Neuronal stem cell (in vitro differentiated cells): Measurements from ENCODE around the gene TUBAL3.

Experiments
- DNase-seq: peaks from one replicate; pipeline ENCODE4 v3.0.0-alpha.2; 2013; ENCODE audit warnings: low spot score
- H2AFZ ChIP-seq: one replicate; pipeline ENCODE4 v1.6.1; 2013; ENCODE audit warnings: mild to moderate bottlenecking, low read length, inconsistent platforms
- H2AK5ac ChIP-seq: 2 replicates; pipeline ENCODE4 v1.6.1; 2013; ENCODE audit warnings: low read depth, mild to moderate bottlenecking, inconsistent platforms, low read length, moderate library complexity, mixed read lengths
- H2BK120ac ChIP-seq: 2 replicates; pipeline ENCODE4 v1.6.1; 2013; ENCODE audit warnings: low read depth, mild to moderate bottlenecking, inconsistent platforms, low read length, moderate library complexity, mixed read lengths
- H2BK12ac ChIP-seq: one replicate; pipeline ENCODE4 v1.6.1; 2013; ENCODE audit warnings: low read length, inconsistent platforms
- H2BK15ac ChIP-seq: 2 replicates; pipeline ENCODE4 v1.6.1; 2013; ENCODE audit warnings: mild to moderate bottlenecking, low read length, inconsistent platforms, mixed read lengths
- H2BK5ac ChIP-seq: one replicate; pipeline ENCODE4 v1.6.1; 2013; ENCODE audit warnings: inconsistent platforms, mild to moderate bottlenecking, low read length, moderate library complexity
- H3K14ac ChIP-seq: one replicate; pipeline ENCODE4 v1.6.1; 2013; ENCODE audit warnings: low read length, inconsistent platforms
- H3K18ac ChIP-seq: 2 replicates; pipeline ENCODE4 v1.6.1; 2013; ENCODE audit warnings: low read length, inconsistent platforms
- H3K23ac ChIP-seq: 2 replicates; pipeline ENCODE4 v1.6.1; 2013; ENCODE audit warnings: low read depth, mild to moderate bottlenecking, mixed read lengths, low read length, inconsistent platforms; ENCODE audit not compliant: poor library complexity
- H3K27ac ChIP-seq: replicated peaks from 3 replicates; pipeline ENCODE4 v1.5.1; 2013; ENCODE audit warnings: low read length, inconsistent platforms
- H3K27me3 ChIP-seq, 3 experiments: 2 replicates each; pipeline ENCODE4 v1.6.1; 2013; ENCODE audit warnings: low read length in 3 of 3, mild to moderate bottlenecking in 2 of 3, inconsistent platforms in 1 of 3, low read depth in 1 of 3, mixed read lengths in 1 of 3, moderate library complexity in 1 of 3; ENCODE audit not compliant: control insufficient read depth in 3 of 3, insufficient read depth in 3 of 3
- H3K36me3 ChIP-seq, 2 donors: replicated peaks in 1 of 2; 2 replicates each; pipeline ENCODE4 v1.6.1; 2013; ENCODE audit warnings: low read length in 2 of 2; ENCODE audit not compliant: control insufficient read depth in 2 of 2, insufficient read depth in 2 of 2
- H3K4ac ChIP-seq: 2 replicates; pipeline ENCODE4 v1.6.1; 2013; ENCODE audit warnings: inconsistent platforms, mild to moderate bottlenecking, low read length, moderate library complexity
- H3K4me1 ChIP-seq, 2 donors: 1 replicate in 1 of 2; 2 replicates in 1 of 2; pipeline ENCODE4 v1.6.1; 2013; ENCODE audit warnings: low read length in 2 of 2, low read depth in 1 of 2; ENCODE audit not compliant: control insufficient read depth in 2 of 2, insufficient read depth in 1 of 2
- H3K4me2 ChIP-seq: one replicate; pipeline ENCODE4 v1.6.1; 2013; ENCODE audit warnings: mild to moderate bottlenecking, low read length, inconsistent platforms; ENCODE audit not compliant: insufficient read depth, poor library complexity, severe bottlenecking
- H3K4me3 ChIP-seq, 2 donors: 2 replicates each; pipeline ENCODE4 v1.5.1; 2013; ENCODE audit warnings: low read length in 2 of 2, mild to moderate bottlenecking in 2 of 2, inconsistent platforms in 1 of 2, moderate library complexity in 1 of 2
- H3K79me1 ChIP-seq: one replicate; pipeline ENCODE4 v1.6.1; 2013; ENCODE audit warnings: low read depth, mild to moderate bottlenecking, inconsistent platforms, low read length, moderate library complexity
- H3K9ac ChIP-seq: one replicate; pipeline ENCODE4 v1.6.1; 2013; ENCODE audit warnings: mild to moderate bottlenecking, low read depth, low read length, inconsistent platforms; ENCODE audit not compliant: poor library complexity
- H3K9me3 ChIP-seq, 2 donors: replicated peaks in 1 of 2; 2 replicates each; pipeline versions ENCODE3 to v1.6.1; 2013; ENCODE audit warnings: low read length in 2 of 2, mild to moderate bottlenecking in 2 of 2, inconsistent platforms in 1 of 2, low read depth in 1 of 2, mixed read lengths in 1 of 2, moderate library complexity in 1 of 2; ENCODE audit not compliant: control insufficient read depth in 2 of 2, insufficient read depth in 1 of 2
- H4K8ac ChIP-seq: one replicate; pipeline ENCODE4 v1.6.1; 2013; ENCODE audit warnings: low read depth, mild to moderate bottlenecking, inconsistent platforms, low read length, moderate library complexity
- H4K91ac ChIP-seq: one replicate; pipeline ENCODE4 v1.6.1; 2013; ENCODE audit warnings: low read length, low read depth, mild to moderate bottlenecking, inconsistent platforms; ENCODE audit not compliant: poor library complexity
- WGBS, 2 donors: extraction: QIAGEN DNeasy Blood & Tissue Kit; methylation state at CpG; one replicate each; pipeline ENCODE4 v1.1.7; 2013; ENCODE audit warnings: missing lambda C conversion rate in 2 of 2, mixed read lengths in 1 of 2; ENCODE audit not compliant: insufficient read length in 2 of 2, insufficient replicate concordance in 1 of 2; ENCODE audit errors: extremely low coverage in 2 of 2; 5-methylcytosine and 5-hydroxymethylcytosine counted together

TUBAL3 gene

DNA sequence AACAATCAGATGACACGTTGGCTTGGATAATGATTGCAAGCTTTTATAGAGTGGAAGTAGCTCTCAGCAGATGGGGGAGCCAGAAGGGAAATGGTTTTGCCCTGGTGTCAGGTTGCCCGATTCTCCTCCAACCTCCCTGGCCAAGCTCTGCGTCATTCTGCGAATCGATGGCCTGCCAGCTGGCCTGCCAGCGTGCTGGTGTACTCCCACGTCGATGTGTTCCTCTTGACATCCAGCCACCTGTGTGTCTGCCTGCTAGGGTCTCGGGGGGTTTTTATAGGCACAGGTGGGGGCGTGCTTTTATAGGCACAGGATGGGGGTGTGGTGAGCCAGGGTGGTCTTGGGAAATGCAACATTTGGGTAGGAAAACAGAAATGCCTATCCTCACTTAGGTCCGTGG lies 12.4 kb upstream of the TUBAL3 start:
- no CpG with 5 or more reads among the region's 11 CpGs for WGBS, 2 donors
- peaks cover 6% of the 10 kb centered on the region for H3K79me1 ChIP-seq
- H3K18ac ChIP-seq, result no peak overlapping the region
- no peak overlapping the region for H2BK120ac ChIP-seq
- H3K4me1 ChIP-seq, result peaks cover 1 to 5% of the 10 kb centered on the region in 2 donors
- H3K27me3 ChIP-seq, result no peaks in the 10 kb centered on the region
- peak overlapping the region; percentile 73 for H3K23ac ChIP-seq
- no peak overlapping the region for H2AK5ac ChIP-seq
- H4K91ac ChIP-seq, result no peak overlapping the region
- peak overlapping the region; percentile 71 for H3K14ac ChIP-seq
- H3K9me3 ChIP-seq, result peaks cover 0 to 38% of the 10 kb centered on the region in 2 donors
- no peak overlapping the region for H4K8ac ChIP-seq
- no peak overlapping the region for H2BK12ac ChIP-seq
- peak overlapping the region; percentile 18 for H3K4me2 ChIP-seq
- peak overlapping the region; percentile 60 for H3K9ac ChIP-seq
- H2AFZ ChIP-seq, result no peak overlapping the region
- no peak overlapping the region for H3K4ac ChIP-seq
- DNase-seq, result no peak
- H3K27ac ChIP-seq, result no peak overlapping the region
- peak overlapping the region in 1 of 2 donors; percentile 4 for H3K4me3 ChIP-seq
- peaks cover 0 to 4% of the 10 kb centered on the region in 2 donors for H3K36me3 ChIP-seq
- H2BK15ac ChIP-seq, result no peak overlapping the region
- no peak overlapping the region for H2BK5ac ChIP-seq

DNA sequence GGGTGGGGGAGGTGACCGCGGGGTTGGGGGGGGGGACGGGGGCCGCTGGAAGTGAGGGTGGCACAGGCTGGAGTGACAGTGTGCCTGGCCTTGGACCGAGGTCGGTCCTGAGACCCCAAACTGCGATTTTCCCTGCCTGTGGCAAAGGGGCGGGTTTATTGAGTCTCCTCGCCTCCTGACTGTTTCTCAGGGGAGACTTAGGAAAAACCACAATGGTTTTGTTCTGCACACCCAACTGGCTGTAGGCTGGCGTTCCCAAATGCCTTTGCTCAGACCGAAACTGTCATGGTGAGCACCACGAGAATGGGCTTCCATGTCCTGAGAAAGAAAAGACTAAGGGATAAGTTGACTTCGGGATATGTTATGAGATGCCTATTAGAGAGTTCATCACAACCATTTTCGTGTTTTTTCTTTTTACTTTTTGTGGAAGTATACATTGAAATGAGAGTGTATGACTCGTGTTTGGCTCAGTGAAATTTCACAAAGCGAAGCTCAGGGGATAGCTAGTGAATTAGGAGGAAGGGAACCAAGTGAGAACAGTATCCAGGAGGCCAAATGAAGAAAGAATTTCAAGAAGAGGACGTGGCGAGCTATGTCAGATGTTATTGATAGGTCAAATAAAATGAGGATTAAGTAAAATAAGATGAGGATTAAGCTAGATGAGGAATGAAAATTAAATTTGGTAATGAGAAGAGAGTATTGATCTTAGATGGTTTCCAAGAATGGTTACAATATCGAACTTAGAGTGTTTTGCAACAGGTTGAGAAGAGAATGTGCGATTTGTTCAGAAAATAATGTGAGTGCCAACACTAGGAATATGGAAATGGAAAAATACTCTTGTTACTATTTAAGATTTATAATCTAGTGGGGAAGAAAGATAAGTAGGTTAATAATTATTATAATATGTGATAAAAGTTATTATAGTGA lies 8.6 kb upstream of the TUBAL3 start:
- H3K36me3 ChIP-seq, result peaks cover 0 to 4% of the 10 kb centered on the region in 2 donors
- no peak overlapping the region for H3K18ac ChIP-seq
- H3K14ac ChIP-seq, result no peak overlapping the region
- peak overlapping the region; percentile 82 for H2BK5ac ChIP-seq
- DNase-seq, result peak; percentile 39
- H3K23ac ChIP-seq, result no peak overlapping the region
- peak overlapping the region; percentile 60 to 99 for H3K4me3 ChIP-seq
- no peak overlapping the region for H4K8ac ChIP-seq
- H2AK5ac ChIP-seq, result no peak overlapping the region
- H3K79me1 ChIP-seq, result peaks cover 6% of the 10 kb centered on the region
- H3K4me2 ChIP-seq, result peak overlapping the region; percentile 46
- H2BK12ac ChIP-seq, result no peak overlapping the region
- no peak overlapping the region for H2BK120ac ChIP-seq
- H4K91ac ChIP-seq, result no peak overlapping the region
- H3K4me1 ChIP-seq, result peaks cover 1 to 5% of the 10 kb centered on the region in 2 donors
- no peak overlapping the region for H3K27ac ChIP-seq
- peak overlapping the region; percentile 35 for H2AFZ ChIP-seq
- WGBS, 2 donors, result 100% methylated on average over 1 of the region's 20 CpGs; no CpG with 5 or more reads in 1 of the 2 donors
- no peaks in the 10 kb centered on the region for H3K27me3 ChIP-seq
- H3K9ac ChIP-seq, result no peak overlapping the region
- H3K4ac ChIP-seq, result no peak overlapping the region
- H3K9me3 ChIP-seq, result peaks cover 0 to 23% of the 10 kb centered on the region in 2 donors
- no peak overlapping the region for H2BK15ac ChIP-seq

DNA sequence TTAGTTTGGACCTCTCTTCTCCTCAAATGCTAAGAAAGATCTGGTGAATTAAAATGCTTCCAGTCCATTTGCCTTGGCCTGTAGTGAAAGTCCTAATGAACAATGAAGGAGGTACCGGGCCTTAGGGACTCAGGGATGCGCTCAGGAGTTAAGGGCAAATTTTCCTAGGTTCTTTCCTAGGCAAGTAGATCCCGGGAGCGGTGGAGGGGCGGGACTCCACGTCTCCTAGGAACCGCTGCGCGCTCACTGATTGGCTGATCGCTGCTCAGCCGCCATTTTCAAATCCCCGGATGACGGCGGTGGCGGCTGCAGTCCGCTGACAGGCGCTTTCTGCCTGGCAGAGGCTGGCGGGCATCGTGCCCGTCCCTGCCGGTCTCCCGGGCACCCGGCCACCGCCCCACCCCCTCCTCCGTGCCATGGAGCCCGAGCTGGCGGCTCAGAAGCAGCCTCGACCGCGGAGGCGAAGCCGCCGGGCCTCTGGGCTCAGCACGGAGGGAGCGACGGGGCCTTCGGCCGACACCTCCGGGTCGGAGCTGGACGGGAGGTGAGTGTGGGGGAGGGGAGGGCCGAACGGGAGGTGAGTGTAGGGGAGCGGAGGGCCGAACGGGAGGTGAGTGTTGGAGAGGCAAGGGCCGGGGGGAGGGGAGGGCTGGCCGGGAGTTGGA lies 7.8 kb upstream of the TUBAL3 start, which contains the start of gene NET1:
Gene NET1, plus strand, starts transcription at position 281 of the 665 bp plus-strand sequence. Its CDS starts 136 bp downstream, at position 417.
- Histone ChIP-seq H3K14ac (peak within 1 kb of the TSS; percentile 89), H3K27ac (peak within 1 kb of the TSS; percentile 40), H3K9ac (peak within 1 kb of the TSS; percentile 81), H3K27me3 (no peaks in the 10 kb centered on the region), H3K9me3 (peaks cover 0 to 15% of the 10 kb centered on the region in 2 donors), H3K4me1 (peaks cover 1 to 5% of the 10 kb centered on the region in 2 donors), H3K36me3 (peaks cover 0 to 4% of the 10 kb centered on the region in 2 donors), H2BK5ac (peak within 1 kb of the TSS; percentile 82), H4K8ac (no peak within 1 kb of the TSS), H2BK120ac (no peak within 1 kb of the TSS), H3K18ac (peak within 1 kb of the TSS; percentile 93), H2BK12ac (no peak within 1 kb of the TSS), H2AK5ac (no peak within 1 kb of the TSS), H2BK15ac (no peak within 1 kb of the TSS), H3K4me3 (peak within 1 kb of the TSS; percentile 60 to 99), H2AFZ (peak within 1 kb of the TSS; percentile 79), H3K23ac (no peak within 1 kb of the TSS), H4K91ac (no peak within 1 kb of the TSS), H3K79me1 (peaks cover 6% of the 10 kb centered on the region), H3K4me2 (peak within 1 kb of the TSS; percentile 46), H3K4ac (no peak within 1 kb of the TSS)
- DNase-seq, result peak; percentile 89
- WGBS, 2 donors, result no CpG with 5 or more reads among the region's 48 CpGs

DNA sequence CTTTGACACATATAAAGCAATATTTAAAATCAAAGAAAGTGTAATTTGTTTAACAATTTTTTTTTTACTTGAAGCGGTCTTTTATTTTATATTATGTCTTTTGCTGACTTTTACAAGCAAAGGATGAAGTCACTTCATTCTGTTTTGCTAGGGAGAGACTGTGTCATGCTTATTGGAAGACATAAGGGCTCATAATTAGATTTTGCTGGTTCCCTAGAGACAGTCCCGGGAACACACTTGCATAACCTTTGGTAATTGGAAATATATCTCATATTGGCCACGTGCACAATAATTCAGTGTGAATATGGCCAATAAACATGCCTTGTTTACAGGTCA lies 7.3 kb upstream of the TUBAL3 start:
- Histone ChIP-seq H2AFZ (peak overlapping the region; percentile 79), H3K4me1 (peaks cover 1 to 5% of the 10 kb centered on the region in 2 donors), H4K91ac (no peak overlapping the region), H3K23ac (no peak overlapping the region), H2AK5ac (no peak overlapping the region), H3K14ac (no peak overlapping the region), H3K4me3 (peak overlapping the region in 1 of 2 donors; percentile 60), H3K4me2 (no peak overlapping the region), H3K27me3 (no peaks in the 10 kb centered on the region), H3K27ac (no peak overlapping the region), H3K79me1 (peaks cover 4% of the 10 kb centered on the region), H3K36me3 (peaks cover 0 to 4% of the 10 kb centered on the region in 2 donors), H2BK120ac (no peak overlapping the region), H3K18ac (no peak overlapping the region), H2BK12ac (no peak overlapping the region), H2BK15ac (no peak overlapping the region), H4K8ac (no peak overlapping the region), H3K4ac (no peak overlapping the region), H2BK5ac (no peak overlapping the region), H3K9ac (no peak overlapping the region), H3K9me3 (peaks cover under 1 to 13% of the 10 kb centered on the region in 2 donors)
- DNase-seq, result no peak
- no CpG with 5 or more reads among the region's 3 CpGs for WGBS, 2 donors
